Cardiac muscle cell (in vitro differentiated cells and primary cell): ENCODE measurements around the gene ADGRF1. TPM values are rescaled to one million over a fixed set of nuclear protein-coding genes. Genes with fewer than 3 reads are reported as not detected.

Source experiments
- DNase-seq, 2 donors: peaks; one replicate each; pipeline versions ENCODE4 v3.0.0 to v3.0.0-alpha.2; 2010 to 2017; ENCODE audit warnings: low read depth in 1 of 2, low spot score in 1 of 2
- H3K27ac ChIP-seq: fragments of 200-600 bp; sonication (generic); 2 replicates; pipeline ENCODE4 v1.5.1; 2016
- H3K27me3 ChIP-seq: fragments of 200-600 bp; sonication (generic); 2 replicates; pipeline ENCODE4 v1.6.0; 2016; ENCODE audit warnings: control low read depth
- H3K36me3 ChIP-seq: fragments of 200-600 bp; sonication (generic); 2 replicates; pipeline ENCODE4 v1.5.1; 2016; ENCODE audit warnings: control low read depth
- H3K4me1 ChIP-seq: fragments of 200-600 bp; sonication (generic); 2 replicates; pipeline ENCODE4 v1.8.1; 2017; ENCODE audit warnings: low read depth, mild to moderate bottlenecking, mixed run types
- H3K4me3 ChIP-seq: fragments of 200-600 bp; sonication (generic); 2 replicates; pipeline ENCODE4 v1.5.1; 2016; ENCODE audit warnings: mild to moderate bottlenecking
- H3K9me3 ChIP-seq: fragments of 200-600 bp; sonication (generic); 2 replicates; pipeline ENCODE4 v1.5.1; 2017; ENCODE audit warnings: low read depth, mild to moderate bottlenecking, control low read depth
- polyA plus RNA-seq: library from polyadenylated mRNA; unstranded; fragments of >200 nt; fragmentation: Nextera tagmentation; extraction: Ambion mirVana; gene quantifications from 2 replicates; pipeline ENCODE4 v1.2.1, GENCODE V29; 2016
- total RNA-seq: library from RNA; depleted of rRNA; stranded (reverse); fragments of >200 nt; gene quantifications from 2 replicates; pipeline ENCODE4 v1.2.3, GENCODE V29; 2016
- TF ChIP-seq, protein P1 (sequence below): IDR thresholded peaks from 2 replicates; pipeline ENCODE4 v1.5.1; 2012; ENCODE audit warnings: low read depth, mild to moderate bottlenecking, low read length

ADGRF1 gene
- total and polyA plus RNA-seq, 2 experiments from 2014 or later = not detected

DNA sequence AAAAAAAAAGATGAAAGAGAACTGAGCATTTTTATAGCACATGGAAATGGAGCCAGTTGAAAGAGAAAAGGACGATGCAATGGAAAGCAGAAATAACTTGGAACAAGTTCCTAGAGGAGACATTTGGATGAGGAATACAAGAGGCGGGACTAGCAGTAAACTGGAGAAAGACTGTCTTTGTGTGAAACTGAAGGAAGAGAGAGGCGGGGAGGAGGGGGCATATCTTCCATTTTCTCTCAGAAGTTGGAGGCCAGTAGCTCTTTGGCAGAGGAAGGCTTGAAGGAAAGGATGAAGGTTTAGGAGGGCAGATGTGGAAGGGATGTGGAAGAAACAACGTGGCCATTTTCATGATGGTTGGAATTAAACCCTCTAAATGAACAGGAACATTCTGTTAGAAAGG is 33.0 kb upstream of the ADGRF1 start:
- H3K9me3 ChIP-seq = no peaks in the 10 kb centered on the region
- H3K4me1 ChIP-seq = no peaks in the 10 kb centered on the region
- no peaks in the 10 kb centered on the region for H3K27me3 ChIP-seq
- H3K27ac ChIP-seq = no peak overlapping the region
- DNase-seq = no peak
- TF ChIP-seq, protein P1, sequence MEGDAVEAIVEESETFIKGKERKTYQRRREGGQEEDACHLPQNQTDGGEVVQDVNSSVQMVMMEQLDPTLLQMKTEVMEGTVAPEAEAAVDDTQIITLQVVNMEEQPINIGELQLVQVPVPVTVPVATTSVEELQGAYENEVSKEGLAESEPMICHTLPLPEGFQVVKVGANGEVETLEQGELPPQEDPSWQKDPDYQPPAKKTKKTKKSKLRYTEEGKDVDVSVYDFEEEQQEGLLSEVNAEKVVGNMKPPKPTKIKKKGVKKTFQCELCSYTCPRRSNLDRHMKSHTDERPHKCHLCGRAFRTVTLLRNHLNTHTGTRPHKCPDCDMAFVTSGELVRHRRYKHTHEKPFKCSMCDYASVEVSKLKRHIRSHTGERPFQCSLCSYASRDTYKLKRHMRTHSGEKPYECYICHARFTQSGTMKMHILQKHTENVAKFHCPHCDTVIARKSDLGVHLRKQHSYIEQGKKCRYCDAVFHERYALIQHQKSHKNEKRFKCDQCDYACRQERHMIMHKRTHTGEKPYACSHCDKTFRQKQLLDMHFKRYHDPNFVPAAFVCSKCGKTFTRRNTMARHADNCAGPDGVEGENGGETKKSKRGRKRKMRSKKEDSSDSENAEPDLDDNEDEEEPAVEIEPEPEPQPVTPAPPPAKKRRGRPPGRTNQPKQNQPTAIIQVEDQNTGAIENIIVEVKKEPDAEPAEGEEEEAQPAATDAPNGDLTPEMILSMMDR = no peak
- H3K36me3 ChIP-seq = no peaks in the 10 kb centered on the region
- no peak overlapping the region for H3K4me3 ChIP-seq

DNA sequence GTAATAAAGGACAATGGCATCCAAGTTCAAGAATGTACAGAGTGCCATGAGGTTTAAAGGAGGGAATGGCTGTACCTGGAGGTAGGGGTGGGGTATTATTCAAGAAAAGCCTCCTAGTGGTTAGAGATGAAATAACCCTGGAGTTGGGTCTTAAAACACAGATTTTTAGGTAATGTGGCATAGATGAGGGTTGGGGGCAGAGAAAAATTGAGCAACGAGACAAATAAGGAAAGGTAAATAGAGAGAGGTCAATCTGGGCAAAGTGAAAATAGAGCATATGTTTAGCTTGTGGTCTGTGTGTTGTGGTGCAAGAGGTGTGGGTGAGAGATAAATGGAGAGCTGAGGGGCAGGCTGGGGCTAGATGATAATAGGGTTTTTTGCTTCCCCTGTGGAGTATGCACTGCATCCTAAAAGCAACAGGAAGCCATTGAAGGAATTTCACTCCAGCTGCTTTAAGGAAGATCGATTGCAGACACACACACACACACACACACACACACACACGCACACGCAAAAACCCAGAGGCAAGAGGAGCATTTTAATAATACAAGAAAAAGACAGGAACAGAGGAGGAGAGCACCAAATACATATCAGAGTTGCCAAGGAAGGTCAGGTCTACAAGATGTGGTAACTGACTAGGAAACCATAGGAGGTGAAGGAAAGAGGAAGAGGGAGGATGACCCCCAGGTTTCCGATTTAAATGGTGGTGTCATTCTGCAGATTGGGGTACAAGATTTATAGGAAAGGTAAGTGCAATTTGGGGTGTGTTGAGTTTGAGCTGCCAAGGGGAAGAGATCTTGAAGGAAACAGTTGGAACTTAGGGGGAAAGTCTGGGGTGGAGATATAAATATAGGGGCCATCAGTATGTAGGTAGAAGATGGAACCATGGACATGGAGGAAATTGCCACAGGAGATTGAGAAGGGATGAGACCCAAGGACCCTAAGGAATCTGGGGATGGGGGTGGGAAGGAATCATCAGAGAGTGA is 31.3 kb upstream of the ADGRF1 start:
- TF ChIP-seq, protein P1 = peak; percentile 38
- no peak for DNase-seq
- Histone ChIP-seq H3K4me1 (no peaks in the 10 kb centered on the region), H3K9me3 (no peaks in the 10 kb centered on the region), H3K27me3 (no peaks in the 10 kb centered on the region), H3K36me3 (no peaks in the 10 kb centered on the region), H3K27ac (peak overlapping the region; percentile 58), H3K4me3 (no peak overlapping the region)

GRCh38 chr6:47072667-47073066 is 30.5 kb upstream of the ADGRF1 start:
- peak overlapping the region; percentile 58 for H3K27ac ChIP-seq
- no peaks in the 10 kb centered on the region for H3K36me3 ChIP-seq
- H3K27me3 ChIP-seq = no peaks in the 10 kb centered on the region
- H3K9me3 ChIP-seq = no peaks in the 10 kb centered on the region
- DNase-seq = peak in 1 of 2 donors; percentile 33
- TF ChIP-seq, protein P1 = no peak
- H3K4me1 ChIP-seq = no peaks in the 10 kb centered on the region
- H3K4me3 ChIP-seq = no peak overlapping the region

GRCh38 chr6:47071681-47072080 is 29.5 kb upstream of the ADGRF1 start:
- H3K9me3 ChIP-seq = no peaks in the 10 kb centered on the region
- no peak overlapping the region for H3K4me3 ChIP-seq

GRCh38 chr6:47070461-47070860 is 28.3 kb upstream of the ADGRF1 start:
- no peak overlapping the region for H3K4me3 ChIP-seq
- no peaks in the 10 kb centered on the region for H3K36me3 ChIP-seq
- H3K9me3 ChIP-seq = no peaks in the 10 kb centered on the region
- H3K27me3 ChIP-seq = no peaks in the 10 kb centered on the region
- DNase-seq = no peak
- TF ChIP-seq, protein P1 = no peak
- H3K27ac ChIP-seq = no peak overlapping the region
- no peaks in the 10 kb centered on the region for H3K4me1 ChIP-seq

More at GRCh38 chr6:47071681-47072080, 29.5 kb upstream of the ADGRF1 start:
- no peak overlapping the region for H3K27ac ChIP-seq
- no peak for DNase-seq
- H3K4me1 ChIP-seq = no peaks in the 10 kb centered on the region
- no peaks in the 10 kb centered on the region for H3K36me3 ChIP-seq
- TF ChIP-seq, protein P1 = no peak
- H3K27me3 ChIP-seq = no peaks in the 10 kb centered on the region
